Stimulated activated CD4-positive, alpha-beta T cell treated with anti-CD3 and anti-CD28 coated beads, Interleukin-15, amount 100 ng/mL, for 24 hours (primary cell): ENCODE results near the gene LRRTM1.

ENCODE experiments used
- DNase-seq: peaks from one replicate; pipeline ENCODE4 v3.0.0-alpha.2; 2020

Gene LRRTM1

DNA sequence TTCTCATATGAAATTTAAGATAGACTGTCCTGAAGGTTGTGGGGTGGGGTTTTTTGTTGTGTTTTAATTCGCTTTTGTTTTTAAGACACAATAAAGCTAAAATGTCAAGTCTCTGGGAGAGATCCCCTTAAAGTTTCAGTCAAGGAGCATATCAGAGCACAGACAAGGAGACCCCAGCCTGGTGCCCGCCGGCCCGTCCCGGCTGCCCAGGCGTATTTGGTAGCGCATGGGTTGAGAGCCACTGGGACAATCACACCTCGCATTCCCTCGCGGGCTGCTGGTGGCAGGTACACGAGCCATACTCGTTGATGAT is 2.6 kb downstream of the LRRTM1 start:
- DNase-seq: no peak

DNA sequence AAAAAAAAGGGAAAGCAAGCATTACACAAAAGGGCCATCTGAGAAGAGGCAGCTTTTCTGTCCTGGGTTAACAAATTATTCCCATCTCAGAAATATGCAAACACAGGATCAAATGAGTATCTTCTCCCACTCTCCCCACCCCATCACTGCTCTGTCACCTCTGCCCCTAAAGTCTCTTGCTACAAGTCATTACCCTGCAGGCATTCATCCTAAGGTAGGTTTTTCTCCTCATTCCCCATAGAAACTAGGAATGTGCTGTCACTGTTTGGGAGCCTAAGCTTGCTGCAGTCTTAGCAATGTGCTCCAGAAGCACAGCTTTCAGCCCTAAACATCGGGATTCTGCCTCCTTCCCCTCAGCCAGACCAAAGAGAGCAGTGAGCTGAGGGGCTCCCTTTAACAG is 3.6 kb downstream of the LRRTM1 start:
- no peak for DNase-seq

DNA sequence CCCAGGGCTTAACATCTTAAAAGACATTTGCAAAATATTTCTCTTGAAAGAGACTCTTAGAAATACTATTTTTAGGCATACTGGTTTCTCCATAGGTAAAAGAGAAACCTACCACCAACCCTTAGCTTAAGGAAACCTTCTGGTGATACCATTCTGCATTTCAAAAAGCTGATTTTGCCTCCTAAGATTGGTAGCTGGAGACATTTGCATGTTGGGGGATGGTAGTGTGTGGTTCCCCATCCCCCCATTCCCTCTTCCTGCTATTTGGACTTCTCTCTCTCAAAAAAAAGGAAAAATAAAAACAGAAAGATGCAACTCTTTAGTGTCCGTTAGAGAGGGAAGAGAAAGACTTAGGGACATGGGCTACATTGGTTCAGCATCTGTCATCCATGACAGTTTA is 4.2 kb downstream of the LRRTM1 start:
- no peak for DNase-seq

DNA sequence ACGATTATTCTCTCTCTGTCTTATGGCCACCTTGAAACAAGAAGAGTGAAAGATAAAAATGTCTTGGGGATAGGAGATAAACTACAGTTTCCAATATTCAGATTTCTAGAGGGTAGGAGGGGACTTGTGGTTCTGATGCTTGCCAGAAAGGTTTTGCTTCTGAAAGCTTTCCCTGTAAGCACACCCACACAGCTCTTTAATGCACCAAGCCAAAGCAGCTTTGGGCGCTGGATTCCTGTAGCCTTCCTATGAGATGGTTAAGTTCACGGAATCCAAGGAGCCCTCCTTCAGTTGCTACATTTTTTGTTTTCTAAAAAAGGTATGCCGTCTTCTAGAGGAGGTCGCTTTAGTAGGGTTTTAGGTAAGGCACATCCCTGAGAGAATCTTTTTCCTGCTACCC is 4.9 kb downstream of the LRRTM1 start:
- no peak for DNase-seq

DNA sequence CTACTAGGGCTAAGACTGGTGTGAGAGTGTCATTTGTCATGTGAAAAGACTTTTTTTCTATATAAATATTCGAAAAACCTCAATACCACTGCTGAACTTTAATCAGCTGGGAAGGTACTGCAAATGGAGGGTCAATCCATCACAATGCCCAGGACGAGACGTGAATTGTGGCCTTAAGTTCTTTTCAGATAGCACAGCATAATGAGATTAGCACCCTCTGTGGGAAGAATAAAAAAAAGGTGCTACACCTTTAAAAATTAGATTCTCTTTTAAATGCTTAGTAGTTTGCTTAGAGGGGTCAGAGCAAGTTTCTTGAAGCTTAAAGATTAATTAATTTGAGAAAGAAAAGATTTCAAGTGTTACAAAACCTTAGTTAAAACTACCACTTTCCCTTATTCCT is 5.6 kb downstream of the LRRTM1 start:
- no peak for DNase-seq

DNA sequence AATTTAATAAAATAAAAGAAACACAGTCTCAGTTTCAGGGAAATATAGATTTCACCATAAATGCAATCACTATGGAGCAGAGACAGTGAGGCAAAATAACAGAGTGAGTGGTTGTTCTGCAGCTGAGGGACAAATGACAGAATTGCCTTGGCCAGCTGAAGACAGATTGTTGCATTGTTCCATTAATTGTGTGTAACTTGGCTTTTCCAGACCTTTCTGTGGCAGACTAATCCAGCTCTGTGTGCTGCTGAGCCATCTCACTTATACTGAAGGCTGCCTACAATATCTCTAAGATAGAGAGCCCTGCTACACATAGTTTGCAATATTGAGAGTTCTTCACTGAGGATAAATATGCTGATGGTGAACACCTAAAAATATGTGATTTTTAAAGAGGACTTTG is 11.5 kb downstream of the LRRTM1 start:
- DNase-seq: no peak

DNA sequence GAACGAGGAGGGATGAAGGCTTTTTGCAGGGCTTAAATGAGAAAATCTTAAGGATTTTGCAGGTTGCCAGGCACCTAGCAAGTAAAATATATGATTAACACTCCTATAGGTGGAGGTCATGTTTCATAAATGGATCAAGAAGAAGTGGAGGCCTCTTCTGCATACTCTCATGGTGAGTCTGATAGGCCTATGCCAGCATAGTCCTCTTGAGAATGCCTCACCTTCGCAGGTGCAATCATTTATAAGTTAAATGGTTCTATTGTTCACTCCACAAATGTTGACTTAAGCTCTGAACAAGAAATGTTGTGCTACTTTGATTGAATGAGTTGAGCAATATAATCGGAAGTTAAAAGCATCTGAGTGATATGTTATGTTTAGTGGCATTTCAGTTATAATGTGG is 12.1 kb downstream of the LRRTM1 start:
- no peak for DNase-seq

DNA sequence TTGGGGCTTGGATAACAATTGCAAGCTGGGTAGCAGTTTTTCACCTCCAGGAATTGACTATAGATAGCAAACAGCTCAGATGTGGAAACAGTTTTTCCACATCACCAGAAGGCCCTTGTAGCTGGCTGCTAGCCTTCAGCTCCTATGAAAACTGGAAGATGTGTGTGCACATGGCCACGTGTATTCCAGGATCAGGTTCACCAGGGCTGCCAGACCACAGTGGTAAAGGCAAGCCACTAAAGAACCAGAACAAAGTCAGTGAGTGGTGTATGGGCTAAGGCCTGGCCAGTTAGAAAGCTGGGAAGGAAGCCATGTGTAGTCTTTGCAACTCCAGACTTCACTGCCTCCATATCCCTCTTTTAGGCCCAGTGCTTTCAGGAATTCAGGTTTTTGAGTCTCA is 12.9 kb downstream of the LRRTM1 start:
- DNase-seq: no peak

DNA sequence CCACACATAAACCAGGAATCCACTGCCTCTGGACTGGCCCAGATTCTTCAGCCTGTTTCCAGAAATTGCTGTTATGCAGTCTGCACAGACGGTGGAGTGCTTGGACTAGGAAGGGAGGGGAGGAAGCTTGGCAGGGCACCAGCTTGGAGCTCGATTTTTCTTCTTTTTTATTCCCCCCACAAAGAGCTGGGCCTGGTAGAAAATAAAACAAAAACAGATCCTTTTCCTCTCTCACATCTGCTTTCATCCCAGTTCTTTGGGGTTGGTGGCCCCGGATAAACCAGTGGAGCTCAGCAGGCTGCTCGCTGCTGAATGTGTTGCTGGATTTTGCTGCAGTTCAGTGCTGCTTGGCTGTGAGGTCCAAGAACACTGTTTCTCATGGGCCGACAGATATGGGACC is 16.0 kb downstream of the LRRTM1 start:
- no peak for DNase-seq

DNA sequence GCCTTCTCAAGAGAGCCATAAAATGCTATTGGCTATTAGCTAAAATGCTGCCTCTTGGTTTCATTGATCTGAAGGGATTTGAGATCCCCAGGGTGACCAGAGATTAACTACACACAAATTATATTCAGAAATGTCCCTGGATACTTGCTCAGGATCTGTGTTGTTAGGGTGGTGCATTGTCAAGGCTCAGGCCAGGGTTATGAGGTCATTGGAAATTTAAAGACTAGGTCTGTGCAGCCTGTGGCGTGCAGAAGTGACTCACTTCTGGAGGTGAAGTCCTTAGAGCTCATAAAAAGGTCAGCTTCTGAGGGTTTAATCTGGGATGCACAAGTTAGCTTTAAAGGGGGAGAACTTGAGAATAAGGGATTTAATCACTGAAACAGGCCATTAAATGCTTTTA is 23.5 kb downstream of the LRRTM1 start:
- no peak for DNase-seq

DNA sequence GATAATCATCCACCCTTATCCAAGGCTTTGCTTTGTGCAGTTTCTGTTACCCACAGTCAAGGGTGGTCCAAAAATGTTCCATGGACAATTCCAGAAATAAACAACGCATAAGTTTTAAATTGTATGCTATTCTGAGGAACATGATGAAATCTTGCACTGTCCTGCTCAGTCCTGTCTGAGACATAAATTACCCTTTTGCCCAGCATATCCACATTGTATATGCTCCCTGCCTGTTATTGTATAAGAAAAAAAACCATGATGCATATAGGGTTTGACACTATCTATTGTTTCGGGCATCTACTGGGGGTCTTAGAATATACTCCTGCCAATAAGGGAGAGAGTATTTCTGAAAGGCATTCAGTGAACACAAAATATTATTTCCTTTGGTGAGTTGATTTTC is 24.0 kb downstream of the LRRTM1 start:
- no peak for DNase-seq

DNA sequence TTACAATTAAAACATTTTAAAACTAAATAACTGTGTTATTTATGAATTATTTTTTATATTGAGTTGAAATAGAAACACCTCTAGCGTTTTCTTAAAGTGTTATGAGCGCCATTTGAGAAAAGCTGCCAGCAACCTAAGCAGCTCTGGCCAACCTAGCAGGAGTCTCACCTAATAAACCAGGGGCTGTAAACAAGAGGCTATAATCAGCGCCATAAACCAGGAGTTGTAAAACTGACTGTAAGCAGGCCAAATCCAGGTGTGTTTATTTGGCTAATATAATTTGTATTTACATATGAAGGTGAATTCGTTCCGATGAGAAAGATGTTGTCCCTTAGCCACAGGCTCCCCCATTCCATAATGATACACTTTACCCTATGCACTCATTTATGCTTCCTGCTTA is 34.7 kb downstream of the LRRTM1 start:
- DNase-seq: no peak

DNA sequence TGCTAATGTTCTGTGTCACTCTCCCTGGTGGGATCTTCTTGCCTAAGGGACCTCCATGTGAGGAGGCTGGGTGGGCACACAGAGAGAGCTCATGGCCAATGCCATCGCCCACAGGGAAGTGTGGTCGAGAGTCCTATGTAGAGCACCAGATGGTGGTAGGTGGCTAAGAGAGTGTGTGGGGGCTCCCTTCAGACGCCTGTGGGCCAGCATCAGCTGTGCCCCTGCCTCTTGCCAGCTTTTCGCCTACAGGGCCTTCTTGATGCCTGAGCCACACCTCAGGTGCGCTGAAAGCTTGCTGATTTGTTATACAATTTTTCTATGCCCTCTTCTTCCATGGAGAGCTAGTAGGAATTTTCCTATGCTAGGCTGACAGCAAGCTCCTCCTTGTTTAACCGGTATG is 38.3 kb downstream of the LRRTM1 start:
- DNase-seq: no peak

DNA sequence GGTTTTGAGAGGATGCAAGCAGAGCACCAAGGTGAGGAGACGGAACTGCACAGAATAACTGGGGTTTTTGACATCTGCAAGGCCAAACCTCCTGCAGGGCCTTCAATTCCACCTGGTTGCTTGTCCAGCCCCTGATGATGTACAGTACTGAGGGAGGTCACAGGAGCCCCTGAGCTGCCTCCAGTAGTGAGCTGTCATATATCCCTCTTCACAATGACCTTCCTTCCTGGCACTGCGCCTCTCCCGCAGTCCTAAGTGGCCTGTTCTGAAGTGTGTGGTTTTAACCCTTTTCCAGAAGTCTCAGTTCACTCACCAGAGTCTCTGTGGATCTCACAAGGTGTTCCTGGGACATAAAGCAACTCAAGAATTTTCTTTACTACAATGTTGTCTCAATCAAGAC is 45.3 kb downstream of the LRRTM1 start:
- DNase-seq: no peak

DNA sequence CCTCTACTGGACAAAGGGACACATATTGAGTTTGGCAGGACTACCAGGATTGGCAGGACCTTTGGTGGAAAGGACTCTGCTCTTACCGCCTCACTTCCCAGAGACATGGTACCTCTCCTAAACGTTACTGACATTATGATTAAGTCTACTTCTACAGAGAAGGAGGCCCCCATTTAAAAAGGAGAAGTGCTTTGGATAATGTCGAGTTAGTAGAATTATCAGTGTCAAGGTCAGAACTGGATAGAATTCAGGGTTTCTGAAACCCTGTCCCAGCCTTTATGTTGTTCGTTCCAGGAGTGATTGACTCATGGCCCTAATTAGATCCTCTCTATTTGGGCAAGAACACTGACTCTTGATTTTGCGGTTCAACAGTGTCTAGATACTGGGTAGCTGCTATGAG is 45.8 kb downstream of the LRRTM1 start:
- no peak for DNase-seq

DNA sequence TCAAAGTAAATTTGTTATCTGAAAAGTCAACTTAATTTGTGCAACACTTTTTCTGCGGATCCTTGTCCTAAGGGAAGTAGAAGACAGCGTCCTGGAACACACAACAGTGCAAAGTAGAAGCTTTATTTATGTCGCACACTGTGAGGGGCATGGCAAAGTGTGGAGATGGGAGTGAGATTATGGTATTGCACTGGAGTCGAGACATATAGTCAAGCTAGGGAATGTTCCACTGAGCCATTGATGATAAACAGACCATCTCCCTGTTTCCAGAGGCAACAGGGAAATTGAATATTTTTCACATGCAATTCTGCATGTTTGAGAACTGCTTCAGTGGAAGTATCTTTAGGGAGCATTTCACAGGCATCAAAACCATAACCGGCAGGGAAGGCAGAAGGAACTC is 46.2 kb downstream of the LRRTM1 start:
- DNase-seq: no peak

DNA sequence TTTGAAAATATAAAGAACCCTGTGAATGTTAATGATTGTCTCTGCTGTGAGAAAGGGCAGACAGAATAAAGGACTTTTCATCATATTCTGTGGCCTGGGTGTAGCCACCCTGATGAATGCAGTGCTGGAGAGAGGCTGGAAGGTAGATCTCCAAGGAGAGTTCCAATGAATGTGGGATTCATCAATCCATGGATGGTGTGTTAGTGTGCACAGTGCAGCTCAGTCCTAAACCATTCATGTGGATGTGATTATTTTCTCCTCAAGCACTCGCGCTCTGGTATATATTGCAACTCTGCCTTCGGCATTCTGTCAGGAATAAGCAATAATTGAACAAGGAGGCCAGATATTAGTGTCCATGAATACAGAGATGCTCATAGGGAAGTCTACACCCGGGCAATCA is 47.1 kb downstream of the LRRTM1 start:
- no peak for DNase-seq

DNA sequence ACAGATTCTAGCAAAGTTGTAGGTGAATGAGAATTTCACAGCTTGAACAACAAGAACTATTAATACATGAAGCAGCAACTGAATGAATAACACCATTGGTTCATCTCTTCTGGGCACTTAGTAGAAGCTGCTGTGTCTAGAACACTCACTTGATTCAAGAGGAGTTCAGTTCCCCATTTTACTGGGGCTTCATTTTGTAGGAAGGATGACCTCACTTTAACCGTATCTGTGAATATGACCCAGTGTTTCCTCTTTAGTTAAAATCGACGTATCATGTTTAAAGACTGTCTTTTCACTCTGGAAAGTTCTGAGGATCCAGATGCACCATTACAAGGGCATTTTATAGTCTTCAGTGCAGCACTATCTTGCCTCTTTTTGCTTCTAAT is 47.8 kb downstream of the LRRTM1 start:
- no peak for DNase-seq

DNA sequence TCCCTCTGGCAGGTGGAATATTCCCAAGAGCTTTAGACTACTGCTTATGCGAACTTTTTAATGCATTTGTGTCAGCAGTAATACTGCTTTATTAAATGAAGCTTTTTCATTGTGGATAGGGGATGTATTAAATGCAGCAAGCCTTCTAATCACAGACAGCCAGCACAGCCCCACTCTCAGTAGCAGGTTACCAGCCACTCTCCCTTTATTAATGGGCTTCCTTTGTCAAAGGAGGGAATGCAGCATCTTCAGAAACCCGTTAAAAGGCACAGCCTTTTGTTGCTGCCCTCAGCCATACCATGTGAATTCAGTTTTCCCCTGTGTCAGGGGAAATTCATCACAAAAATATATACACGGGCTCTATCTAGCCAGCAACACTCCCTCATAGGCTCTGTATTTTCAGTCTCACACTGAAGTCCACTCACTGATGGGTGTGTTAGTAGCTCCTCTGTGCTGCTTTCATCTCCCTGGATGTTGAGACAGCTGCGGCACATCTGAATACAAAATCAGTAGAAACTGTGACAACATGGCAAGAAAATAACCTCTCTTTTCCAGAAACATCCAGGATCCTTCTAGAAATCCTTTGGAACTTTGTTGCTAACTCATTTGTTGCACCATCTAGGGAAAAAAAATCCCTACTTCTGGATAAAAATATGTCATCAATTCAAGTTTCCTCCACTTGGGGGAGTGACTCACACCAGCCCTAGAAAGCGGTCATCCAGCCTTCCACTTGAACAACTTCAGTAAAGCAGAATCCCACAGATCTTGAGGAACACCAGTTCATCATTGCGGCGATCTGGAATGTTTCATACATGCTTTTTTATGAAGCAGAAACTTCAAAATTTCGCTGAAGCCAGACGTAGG is 48.4 kb downstream of the LRRTM1 start:
- DNase-seq: no peak

DNA sequence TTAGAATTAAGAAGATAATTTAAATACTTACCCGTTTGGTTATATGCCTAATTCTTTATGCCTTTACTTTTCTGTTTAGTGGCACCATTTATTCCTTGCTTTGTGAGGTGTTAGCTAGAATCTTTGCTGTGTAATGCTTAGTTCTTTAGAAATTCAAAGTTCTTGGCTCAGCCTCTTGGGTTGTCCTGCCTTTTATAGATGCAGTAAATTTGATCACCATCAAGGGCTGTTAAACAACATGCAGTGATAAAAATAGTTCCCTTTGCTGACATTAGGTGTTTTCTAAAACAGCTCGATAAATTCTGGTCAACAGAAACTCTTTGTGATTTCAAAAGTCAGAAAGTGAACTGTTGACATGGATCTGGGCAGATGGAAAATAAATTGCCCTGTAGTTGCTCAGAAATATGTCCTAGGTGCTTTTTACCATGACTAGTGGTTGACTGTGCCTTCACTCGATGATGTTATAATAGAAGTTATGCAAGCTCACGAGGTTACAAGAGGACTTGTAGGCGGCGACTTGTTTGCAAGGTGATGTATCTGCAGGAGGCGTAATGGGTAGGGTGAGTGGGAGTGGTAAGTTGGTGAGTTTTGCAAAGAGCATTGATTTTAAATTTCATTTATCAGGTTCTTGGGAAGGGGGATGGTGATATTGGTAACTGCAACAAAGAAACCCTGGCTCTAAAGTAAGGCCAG is 52.1 kb downstream of the LRRTM1 start:
- no peak for DNase-seq
